Right ventricle myocardium superior (tissue), 1 donor: Measurements from ENCODE around the gene THBS2. TPM values are rescaled to one million over a fixed set of nuclear protein-coding genes. Genes with fewer than 3 reads are reported as not detected.

ENCODE experiments used
- ATAC-seq: fragments of 200-7000 bp; cut with Tn5 transposase; one replicate; pipeline ENCODE4 v1.9.1; 2020; ENCODE audit warnings: mild to moderate bottlenecking; ENCODE audit not compliant: poor library complexity
- DNase-seq: peaks from one replicate; pipeline ENCODE4 v3.0.0-alpha.2; 2020
- intact Hi-C: fragments of 100-400 bp; cut with DNase I; formaldehyde crosslinking; loops from one replicate; pipeline ENCODE4 v1.11.2; 2022
- total RNA-seq: library from RNA; stranded (reverse); fragmentation: NEBNext Ultra II Directional; extraction: Animal tissue kit (Norgen Biotek cat#: 25700); gene quantifications from one replicate; pipeline ENCODE4 v1.2.1, GENCODE V29; 2021
- donor health status: DM: no; HTN: yes; CAD: no; lungs with severe emphysema.

THBS2 gene
- total RNA-seq, 1 donor from 2014 or later = 8.6 TPM

- DNase-seq = no peak
- ATAC-seq = no peak
- intact Hi-C loops = no loop called here
These were observed 77.2 kb downstream of the THBS2 start for GRCh38 chr6:169176361-169176991.

- ATAC-seq (no peak), DNase-seq (no peak)
- intact Hi-C loops = no loop called here
These were observed 78.2 kb downstream of the THBS2 start for GRCh38 chr6:169175360-169175887.

GRCh38 chr6:169174516-169175359 is 78.9 kb downstream of the THBS2 start:
- intact Hi-C loops = no loop called here
- peak; percentile 36 for ATAC-seq
- no peak for DNase-seq

DNA sequence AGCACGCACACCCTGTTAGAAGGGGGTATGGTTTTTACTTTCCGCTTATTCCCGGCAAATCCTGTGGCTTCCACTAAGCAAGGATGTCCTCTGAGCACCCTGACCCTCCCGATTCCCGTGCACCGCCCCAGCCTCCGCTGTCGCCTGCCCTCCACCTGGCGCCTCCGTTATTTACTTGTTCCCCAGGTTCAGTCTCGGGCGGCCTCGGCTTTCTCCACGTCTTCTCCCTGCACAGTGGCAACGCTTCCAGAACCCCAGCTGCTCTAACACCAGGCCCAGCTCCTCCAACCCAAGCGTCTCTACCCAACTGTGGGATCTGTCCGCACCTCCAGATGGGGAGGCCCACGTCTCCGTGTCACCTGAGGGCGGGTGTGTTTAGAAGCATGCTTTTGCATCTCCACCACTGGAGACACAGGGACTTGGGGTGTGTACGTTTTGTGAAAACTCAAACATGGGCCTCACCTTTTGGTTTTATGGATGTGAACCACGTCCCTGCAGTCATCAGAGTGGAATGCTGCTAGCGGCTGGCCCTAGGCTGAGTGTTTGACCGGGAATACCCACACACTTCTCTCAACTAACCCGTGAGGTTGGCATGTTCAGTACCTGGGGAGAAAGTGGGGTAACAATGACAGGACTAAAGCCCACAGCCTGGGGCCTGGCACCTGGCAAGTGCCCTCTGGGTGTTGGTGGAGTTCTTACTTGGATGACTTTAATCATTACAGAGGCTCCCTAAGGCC is 79.9 kb downstream of the THBS2 start:
- intact Hi-C loops = no loop called here
- no peak for DNase-seq
- ATAC-seq = no peak

- DNase-seq = no peak
- no peak for ATAC-seq
- intact Hi-C loops = no loop called here
These were observed 80.7 kb downstream of the THBS2 start for GRCh38 chr6:169172946-169173345.

DNA sequence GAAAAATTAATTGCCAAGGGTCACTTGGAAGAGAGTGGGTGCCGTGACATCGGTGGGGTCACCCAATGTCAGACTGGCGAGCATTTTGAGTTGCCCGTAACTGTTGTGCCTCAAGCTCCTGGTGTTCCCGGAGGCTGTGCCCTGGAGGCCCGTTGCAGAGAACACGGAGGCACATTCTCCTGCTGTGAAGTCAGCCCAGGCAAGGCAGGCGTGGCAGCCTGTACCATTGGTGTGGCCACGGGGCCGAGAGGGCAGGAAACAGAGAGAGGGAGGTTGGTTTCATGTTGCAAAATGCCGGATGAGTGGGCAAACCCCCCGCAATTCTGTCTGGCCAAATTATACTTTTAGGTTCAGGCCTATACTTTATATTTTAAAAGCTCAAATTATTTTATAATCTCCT is 81.2 kb downstream of the THBS2 start:
- no peak for ATAC-seq
- intact Hi-C loops = no loop called here
- peak; percentile 69 for DNase-seq

DNA sequence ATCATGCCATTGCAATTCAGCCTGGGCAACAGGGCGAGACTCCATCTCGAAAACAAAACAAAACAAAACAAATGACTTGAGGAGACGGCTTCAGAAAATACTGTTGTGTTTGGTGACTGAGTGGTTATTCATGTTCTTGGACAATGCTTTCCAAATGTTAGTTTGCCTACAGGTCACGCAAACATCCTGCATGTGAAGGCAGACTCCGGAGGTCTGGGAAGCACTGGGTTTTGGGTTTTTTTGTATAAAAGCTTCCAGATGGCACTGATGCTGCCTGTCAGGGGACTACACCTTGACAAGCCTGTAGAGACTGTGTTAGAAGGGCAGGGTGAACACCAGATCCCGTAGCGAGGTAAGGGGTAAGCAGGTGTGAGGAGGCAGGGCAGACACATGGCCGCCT is 81.7 kb downstream of the THBS2 start:
- no peak for ATAC-seq
- intact Hi-C loops = no loop called here
- no peak for DNase-seq

DNA sequence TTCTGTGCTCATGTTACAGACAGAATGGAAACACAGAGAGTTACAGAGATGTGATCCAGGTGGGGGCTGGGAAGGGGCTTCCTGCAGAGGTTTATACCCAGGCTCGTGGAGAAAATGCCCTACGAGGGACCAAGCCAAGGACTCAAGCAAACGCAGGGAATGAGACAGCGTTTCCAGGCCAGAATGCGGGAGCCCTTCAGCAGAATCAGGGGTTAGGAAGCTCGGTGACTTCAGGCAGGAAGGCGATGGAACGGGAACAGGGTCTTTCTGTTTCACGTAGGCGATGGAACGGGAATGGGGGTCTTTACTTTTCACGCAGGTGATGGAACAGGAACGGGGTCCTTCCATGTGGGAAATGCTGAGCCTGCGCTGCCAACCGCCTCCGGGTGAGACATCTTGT is 82.6 kb downstream of the THBS2 start:
- ATAC-seq (no peak), DNase-seq (no peak)
- intact Hi-C loops = no loop called here

DNA sequence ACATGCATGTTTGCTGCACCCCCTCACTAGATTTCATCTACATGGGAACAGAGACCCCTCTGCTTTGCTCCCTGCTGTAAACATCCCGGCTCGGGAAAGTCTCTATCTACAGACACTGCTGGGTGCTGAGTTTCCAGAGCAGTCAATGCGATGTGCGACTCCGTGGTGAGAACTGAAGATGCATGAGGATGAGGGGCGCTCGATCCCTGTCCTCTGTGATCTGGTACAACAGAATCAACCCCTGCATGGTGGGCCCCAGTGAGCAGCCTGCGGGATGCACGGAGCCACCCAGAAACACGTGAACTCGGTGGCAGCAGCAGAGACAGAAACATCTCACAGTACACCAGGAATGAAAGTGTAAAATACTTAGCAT is 83.1 kb downstream of the THBS2 start:
- DNase-seq (no peak), ATAC-seq (no peak)
- intact Hi-C loops = no loop called here

- DNase-seq = no peak
- intact Hi-C loops = no loop called here
- no peak for ATAC-seq
These were observed 83.6 kb downstream of the THBS2 start for GRCh38 chr6:169169941-169170582.

GRCh38 chr6:169169375-169169774 is 84.3 kb downstream of the THBS2 start:
- no peak for DNase-seq
- intact Hi-C loops = no loop called here
- peak; percentile 40 for ATAC-seq

DNA sequence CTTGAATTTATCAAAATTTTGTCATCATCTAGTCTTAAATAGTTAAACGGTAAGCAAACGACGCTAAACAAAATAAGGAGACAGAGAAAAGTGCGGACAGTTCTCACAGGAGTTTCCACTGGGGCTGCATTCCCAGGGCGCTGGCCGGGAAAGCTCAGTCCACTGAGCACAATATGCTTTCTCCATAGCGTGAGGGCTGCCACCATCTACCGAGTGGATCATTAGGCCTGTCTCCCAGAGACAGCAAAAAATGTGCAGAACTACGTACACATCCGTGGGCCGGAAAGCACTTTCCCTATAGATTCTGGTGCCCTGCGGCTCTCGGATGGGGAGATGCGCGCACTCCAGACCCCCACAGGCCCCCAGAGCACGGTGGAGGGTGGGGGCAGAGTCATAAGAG is 84.9 kb downstream of the THBS2 start:
- no peak for DNase-seq
- intact Hi-C loops = no loop called here
- ATAC-seq = no peak

GRCh38 chr6:169168302-169168630 is 85.4 kb downstream of the THBS2 start:
- ATAC-seq (peak; percentile 69), DNase-seq (peak; percentile 71)
- intact Hi-C loops = no loop called here

GRCh38 chr6:169167581-169168301 is 85.9 kb downstream of the THBS2 start:
- intact Hi-C loops = no loop called here
- ATAC-seq = peak; percentile 80

GRCh38 chr6:169166896-169167580 is 86.6 kb downstream of the THBS2 start:
- ATAC-seq (no peak), DNase-seq (no peak)
- intact Hi-C loops = no loop called here

More at GRCh38 chr6:169167581-169168301, 85.9 kb downstream of the THBS2 start:
- peak; percentile 77 for DNase-seq
